ENCODE results near the gene MAMLD1. TPM values are rescaled to one million over a fixed set of nuclear protein-coding genes. Genes with fewer than 3 reads are reported as not detected.

Gene MAMLD1
- total RNA-seq, 1 donor from 2014 or later = 2.1 TPM

- no peak for DNase-seq
Observed at GRCh38 chrX:150537851-150538250, 174.7 kb downstream of the MAMLD1 start.

- DNase-seq = no peak
Observed at GRCh38 chrX:150540965-150541364, 177.8 kb downstream of the MAMLD1 start.

- no peak for DNase-seq
Observed at GRCh38 chrX:150542846-150543229, 179.7 kb downstream of the MAMLD1 start.

- no peak for DNase-seq
Observed at GRCh38 chrX:150543230-150544155, 180.4 kb downstream of the MAMLD1 start.

GRCh38 chrX:150544222-150544787 lies 181.2 kb downstream of the MAMLD1 start:
- no peak for DNase-seq

GRCh38 chrX:150544835-150545770 lies 182.0 kb downstream of the MAMLD1 start:
- no peak for DNase-seq

GRCh38 chrX:150546711-150547153 lies 183.6 kb downstream of the MAMLD1 start:
- peak; percentile 0 for DNase-seq

GRCh38 chrX:150547375-150548115 lies 184.4 kb downstream of the MAMLD1 start:
- no peak for DNase-seq

- DNase-seq = no peak
Observed at GRCh38 chrX:150548251-150548650, 185.1 kb downstream of the MAMLD1 start.

- DNase-seq = no peak
Observed at GRCh38 chrX:150548684-150549083, 185.6 kb downstream of the MAMLD1 start.

GRCh38 chrX:150551963-150552362 lies 188.8 kb downstream of the MAMLD1 start:
- DNase-seq = no peak

- DNase-seq = no peak
Observed at GRCh38 chrX:150558424-150558823, 195.3 kb downstream of the MAMLD1 start.

Other genes with a start within 250 kb of the MAMLD1 start
- gene MTM1, start 205.3 kb downstream of the MAMLD1 start, total RNA-seq = 16.1 TPM

Measured in skin of body (tissue), 2 donors.